B cell (primary cell): ENCODE results near the gene PLA2G3. TPM values are rescaled to one million over a fixed set of nuclear protein-coding genes. Genes with fewer than 3 reads are reported as not detected.

Experiments used
- ATAC-seq: fragments of 200-7000 bp; cut with Tn5 transposase; one replicate; pipeline ENCODE4 v1.10.0; 2021; ENCODE audit warnings: low read depth, mild to moderate bottlenecking, moderate number of reproducible peaks, moderate library complexity
- CTCF ChIA-PET: fragments of 350-600 bp; sonication (Branson Sonifier 250); formaldehyde crosslinking; loops from one replicate; lab custom pipeline; 2021; ENCODE audit warnings: antibody characterized with exemption, inconsistent platforms; lab: Charles Lee
- POLR2A ChIA-PET: fragments of 350-600 bp; sonication (Branson Sonifier 250); formaldehyde crosslinking; loops from one replicate; lab custom pipeline; 2021; ENCODE audit warnings: antibody characterized with exemption; lab: Charles Lee
- DNase-seq: peaks from one replicate; pipeline ENCODE4 v3.0.0; 2013
- H2AFZ ChIP-seq: 2 replicates; pipeline ENCODE4 v1.6.1; 2012; ENCODE audit warnings: mild to moderate bottlenecking, low read depth, low read length; ENCODE audit not compliant: insufficient read depth, poor library complexity, severe bottlenecking
- H3K27ac ChIP-seq, 2 donors: 1 replicate in 1 of 2; 2 replicates in 1 of 2; pipeline ENCODE4 v1.5.1; 2012 to 2013; ENCODE audit warnings: low read length in 2 of 2, mild to moderate bottlenecking in 2 of 2, moderate library complexity in 1 of 2
- H3K27me3 ChIP-seq, 4 experiments: fragments of 200-600 bp in 1 of 4; sonication (generic) in 1 of 4; replicated peaks in 1 of 4; 1 replicate in 2 of 4; 2 replicates in 2 of 4; pipeline versions ENCODE4 v1.6.1 to v1.7.0; 2013 to 2016; ENCODE audit warnings: low read length in 3 of 4, mild to moderate bottlenecking in 2 of 4, mixed read lengths in 1 of 4, moderate library complexity in 1 of 4; ENCODE audit not compliant: insufficient read depth in 4 of 4, control insufficient read depth in 3 of 4; ENCODE audit errors: control extremely low read depth in 1 of 4
- H3K36me3 ChIP-seq, 2 experiments: replicated peaks in 1 of 2; 1 replicate in 1 of 2; 2 replicates in 1 of 2; pipeline versions ENCODE4 v1.6.1 to v1.7.1; 2013; ENCODE audit warnings: low read length in 1 of 2; ENCODE audit not compliant: insufficient read depth in 2 of 2, control insufficient read depth in 1 of 2; ENCODE audit errors: control extremely low read depth in 1 of 2, extremely low read depth in 1 of 2
- H3K4me1 ChIP-seq, 2 donors: fragments of 200-600 bp in 1 of 2; sonication (generic) in 1 of 2; 1 replicate in 1 of 2; 2 replicates in 1 of 2; pipeline versions ENCODE4 v1.5.1 to v1.6.1; 2013 to 2017; ENCODE audit warnings: low read length in 2 of 2; ENCODE audit not compliant: control insufficient read depth in 2 of 2, insufficient read depth in 2 of 2
- H3K4me2 ChIP-seq: replicated peaks from 2 replicates; pipeline ENCODE3; 2012; ENCODE audit warnings: mild to moderate bottlenecking, low read depth, low read length; ENCODE audit not compliant: poor library complexity, severe bottlenecking
- H3K4me3 ChIP-seq, 5 experiments: fragments of 200-600 bp in 1 of 5; sonication (generic) in 1 of 5; 1 replicate in 3 of 5; 2 replicates in 2 of 5; pipeline versions ENCODE4 v1.5.1 to v1.7.0; 2011 to 2016; ENCODE audit warnings: low read length in 4 of 5, mild to moderate bottlenecking in 4 of 5, low read depth in 2 of 5, control low read depth in 1 of 5, moderate library complexity in 1 of 5; ENCODE audit not compliant: insufficient read depth in 1 of 5; ENCODE audit errors: control extremely low read depth in 1 of 5, extremely low read depth in 1 of 5
- H3K79me2 ChIP-seq: fragments of 200-600 bp; sonication (generic); one replicate; pipeline ENCODE4 v1.6.0; 2016; ENCODE audit warnings: low read length; ENCODE audit not compliant: control insufficient read depth, insufficient read depth
- H3K9ac ChIP-seq: fragments of 200-600 bp; sonication (generic); 2 replicates; pipeline ENCODE4 v1.6.1; 2017; ENCODE audit warnings: mild to moderate bottlenecking, low read length, moderate library complexity
- H3K9me3 ChIP-seq, 3 donors: one replicate each; pipeline versions ENCODE4 v1.6.1 to v1.7.1; 2013; ENCODE audit warnings: low read length in 2 of 3; ENCODE audit not compliant: control insufficient read depth in 2 of 3, insufficient read depth in 1 of 3; ENCODE audit errors: control extremely low read depth in 1 of 3
- H4K20me1 ChIP-seq: 2 replicates; pipeline ENCODE4 v1.6.0; 2012; ENCODE audit warnings: mild to moderate bottlenecking, low read length; ENCODE audit not compliant: insufficient read depth, control insufficient read depth, poor library complexity, severe bottlenecking
- H3K27ac Mint-ChIP-seq: one replicate; pipeline ENCODE4 v1.8.0; 2021; ENCODE audit warnings: mixed read lengths
- H3K27me3 Mint-ChIP-seq: one replicate; pipeline ENCODE4 v1.8.0; 2021; ENCODE audit warnings: mixed read lengths
- H3K4me1 Mint-ChIP-seq: one replicate; pipeline ENCODE4 v1.8.0; 2021; ENCODE audit warnings: mixed read lengths
- H3K4me3 Mint-ChIP-seq: one replicate; pipeline ENCODE4 v1.8.0; 2021; ENCODE audit warnings: mixed read lengths
- H3K9me3 Mint-ChIP-seq: one replicate; pipeline ENCODE4 v1.8.0; 2022; ENCODE audit warnings: mixed read lengths; ENCODE audit not compliant: insufficient read depth
- CTCF ChIP-seq: fragments of 200-600 bp; IDR thresholded peaks from one replicate; pipeline ENCODE4 v1.8.0; 2022; ENCODE audit warnings: antibody characterized with exemption, mild to moderate bottlenecking
- EZH2 ChIP-seq: IDR thresholded peaks from 2 replicates; pipeline ENCODE4 v1.6.1; 2012; ENCODE audit warnings: borderline replicate concordance, low read depth, mild to moderate bottlenecking, moderate library complexity, low read length; ENCODE audit not compliant: insufficient read depth, poor library complexity, severe bottlenecking
- WGBS: methylation state at CpG from one replicate; pipeline ENCODE4 v1.1.5; 2013; ENCODE audit warnings: missing lambda C conversion rate; ENCODE audit not compliant: insufficient coverage; 5-methylcytosine and 5-hydroxymethylcytosine counted together
- intact Hi-C: fragments of 100-400 bp; cut with micrococcal nuclease; formaldehyde crosslinking; loops from one replicate; pipeline ENCODE4 v1.10.0; 2022
- polyA plus RNA-seq: library from polyadenylated mRNA; depleted of rRNA; stranded (reverse); fragments of >200 nt; gene quantifications from 2 replicates; pipeline ENCODE4 v1.2.3, GENCODE V29; 2012
- total RNA-seq, 2 donors: library from RNA; stranded (reverse); fragments of 120-200 nt in 1 of 2; gene quantifications; 1 replicate in 1 of 2; 2 replicates in 1 of 2; pipeline versions ENCODE4 v1.2.3 to v1.2.4, GENCODE V29; 2013 to 2022

Gene PLA2G3
- total and polyA plus RNA-seq, 2 donors (not counting 1 experiment from before 2014, with no cell fraction given): not detected

GRCh38 chr22:31120230-31120629 lies 20.1 kb downstream of the PLA2G3 start:
- DNase-seq (no peak), ATAC-seq (no peak)
- TF ChIP-seq CTCF: no peak
- peaks cover 0 to 2% (median 0%) of the 10 kb centered on the region in 4 experiments for H3K27me3 ChIP-seq
- no peak overlapping the region for H3K27ac ChIP-seq
- no peaks in the 10 kb centered on the region for H4K20me1 ChIP-seq
- no peak overlapping the region for H3K4me3 ChIP-seq
- Mint-ChIP-seq H3K27ac (no peak overlapping the region), H3K4me1 (no peaks in the 10 kb centered on the region), H3K27me3 (no peaks in the 10 kb centered on the region), H3K9me3 (no peaks in the 10 kb centered on the region), H3K4me3 (no peak overlapping the region)
- 90% methylated on average over 4 of the region's 5 CpGs for WGBS
- ChIA-PET POLR2A (no interaction called here), CTCF (no interaction called here)
- no peak overlapping the region for H3K9ac ChIP-seq
- H3K9me3 ChIP-seq: no peaks in the 10 kb centered on the region
- no peak overlapping the region for H3K4me2 ChIP-seq
- no peaks in the 10 kb centered on the region for H3K36me3 ChIP-seq
- intact Hi-C loops: no loop called here
- no peaks in the 10 kb centered on the region for H3K79me2 ChIP-seq
- no peak overlapping the region for H2AFZ ChIP-seq
- H3K4me1 ChIP-seq: no peaks in the 10 kb centered on the region

DNA sequence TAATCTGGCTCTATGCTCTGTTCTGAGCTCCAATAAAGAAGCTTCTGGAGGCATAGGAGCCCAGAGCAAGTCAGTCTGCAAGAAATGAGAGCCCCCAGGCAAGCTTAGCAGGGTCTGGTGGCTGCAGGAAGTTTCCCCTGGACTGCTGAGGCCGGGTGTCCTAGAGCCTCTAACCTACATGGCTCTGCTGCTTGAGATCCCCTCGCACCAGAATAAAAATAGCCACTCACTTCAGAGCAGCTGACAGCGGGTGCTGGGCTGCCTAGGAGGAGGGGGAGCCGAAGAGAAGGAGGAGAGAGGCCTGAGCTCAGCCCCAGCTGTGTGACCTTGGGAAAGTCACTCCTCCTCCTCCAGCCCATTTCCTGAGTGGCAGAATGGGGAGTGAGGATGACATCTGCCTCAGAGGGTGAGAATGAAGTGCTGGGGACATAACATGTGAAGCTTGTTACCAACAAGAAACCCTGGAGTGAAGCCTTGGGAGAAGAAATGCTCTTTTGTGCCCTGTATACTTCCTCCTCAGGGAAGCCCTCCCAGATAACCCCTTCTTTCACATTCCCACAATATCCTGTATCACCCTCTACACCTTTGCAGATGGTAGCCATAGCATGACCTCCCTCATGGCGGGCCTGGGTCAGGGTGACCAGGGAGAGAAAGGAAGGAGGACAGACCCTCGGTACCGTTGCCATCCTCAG lies 21.1 kb downstream of the PLA2G3 start:
- Histone ChIP-seq H3K9ac (no peak overlapping the region), H3K9me3 (no peaks in the 10 kb centered on the region), H2AFZ (no peak overlapping the region), H3K4me2 (no peak overlapping the region), H3K27ac (no peak overlapping the region), H4K20me1 (no peaks in the 10 kb centered on the region), H3K36me3 (no peaks in the 10 kb centered on the region), H3K4me3 (no peak overlapping the region), H3K4me1 (no peaks in the 10 kb centered on the region), H3K27me3 (no peaks in the 10 kb centered on the region), H3K79me2 (no peaks in the 10 kb centered on the region)
- ATAC-seq: no peak
- H3K27ac Mint-ChIP-seq: no peak overlapping the region
- POLR2A ChIA-PET: interaction anchor here (0.6 kb wide), 1 partner anchor 40 kb away, joined by 3 read pairs; no protein-coding TSS in a partner anchor
- H3K27me3 Mint-ChIP-seq: no peaks in the 10 kb centered on the region
- H3K4me3 Mint-ChIP-seq: no peak overlapping the region
- H3K9me3 Mint-ChIP-seq: no peaks in the 10 kb centered on the region
- TF ChIP-seq CTCF (no peak), EZH2 (no peak)
- DNase-seq: no peak
- WGBS: 100% methylated on average over 1 of the region's 7 CpGs
- intact Hi-C loops: no loop called here
- no peaks in the 10 kb centered on the region for H3K4me1 Mint-ChIP-seq
- CTCF ChIA-PET: no interaction called here
